ENCODE measurements around the gene CCDC6.

DNA sequence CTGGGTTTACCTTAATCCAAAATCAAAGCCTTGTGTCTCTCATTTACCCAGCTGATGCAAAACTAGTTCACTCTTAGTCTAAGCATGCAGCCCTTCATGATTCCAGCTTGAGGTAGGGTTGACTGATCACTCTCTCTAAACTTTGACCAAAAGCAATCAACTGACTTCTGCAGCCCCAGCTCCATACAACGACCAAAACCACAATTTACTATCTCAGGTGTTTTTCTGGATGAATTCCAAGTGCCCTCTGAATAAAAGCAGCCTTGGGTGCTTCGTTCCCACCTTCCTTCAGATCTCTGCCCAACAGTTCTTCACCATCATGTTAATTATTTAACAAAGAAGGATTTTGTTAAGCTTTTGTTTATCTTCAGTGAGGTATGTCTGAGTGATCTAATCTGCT, 62.6 kb downstream of the CCDC6 start:
- TF ChIP-seq ZNF274 (IDR thresholded peaks at IDR 0.05; ENCODE audit: low read depth, low read length) (no peak), YY1 (IDR thresholded peaks at IDR 0.05; ENCODE audit: insufficient read depth, insufficient read length) (no peak), SUZ12 (IDR thresholded peaks at IDR 0.05; ENCODE audit: extremely low read depth, insufficient read depth, insufficient read length) (no peak)

Data from NT2/D1 (cell line).